GM12878 (cell line): Measurements from ENCODE around the gene FAM171A1. TPM values are rescaled to one million over a fixed set of nuclear protein-coding genes. Genes with fewer than 3 reads are reported as not detected.
A peak's percentile ranks its signal among the peaks of the same experiment; 100 is the strongest.

ENCODE experiments used
- BCL11A ChIP-seq: IDR thresholded peaks from 2 replicates; pipeline ENCODE4 v1.6.1; 2011; ENCODE audit warnings: low read depth, low read length
- BCL3 ChIP-seq: IDR thresholded peaks from 2 replicates; pipeline ENCODE4 v1.6.1; 2011; ENCODE audit warnings: borderline replicate concordance, low read depth, mild to moderate bottlenecking, moderate library complexity, low read length; ENCODE audit not compliant: insufficient read depth, poor library complexity, severe bottlenecking
- BHLHE40 ChIP-seq, 2 experiments: fragments of 450-650 bp in 1 of 2; IDR thresholded peaks; 2 replicates each; pipeline ENCODE4 v1.6.1; 2011 to 2017; ENCODE audit warnings: low read depth in 2 of 2, borderline replicate concordance in 1 of 2, improper control_type of control experiment in 1 of 2, low read length in 1 of 2, mild to moderate bottlenecking in 1 of 2
- CHD2 ChIP-seq: IDR thresholded peaks from 2 replicates; pipeline ENCODE4 v1.6.1; 2011; ENCODE audit warnings: low read depth, low read length, improper control_type of control experiment, borderline replicate concordance
- FOXK2 ChIP-seq: fragments of 450-650 bp; IDR thresholded peaks from 2 replicates; pipeline ENCODE4 v1.6.1; 2017; ENCODE audit warnings: mild to moderate bottlenecking, moderate library complexity
- HCFC1 ChIP-seq: fragments of 150-350 bp; IDR thresholded peaks from 2 replicates; pipeline ENCODE4 v1.6.1; 2014; ENCODE audit warnings: low read length
- IKZF1 ChIP-seq: fragments of 450-650 bp; conservative IDR thresholded peaks from 2 replicates; pipeline ENCODE4 v1.6.1; 2017; ENCODE audit warnings: antibody characterized with exemption, mild to moderate bottlenecking
- IKZF2 ChIP-seq, 2 experiments: fragments of 450-650 bp; IDR thresholded peaks; 2 replicates each; pipeline ENCODE4 v1.6.1; 2017; ENCODE audit warnings: mild to moderate bottlenecking in 2 of 2, moderate library complexity in 2 of 2
- IRF4 ChIP-seq: IDR thresholded peaks from 2 replicates; pipeline ENCODE4 v1.6.1; 2011; ENCODE audit warnings: low read depth, low read length
- MEF2B ChIP-seq: fragments of 450-650 bp; IDR thresholded peaks from 2 replicates; pipeline ENCODE4 v1.6.1; 2018; ENCODE audit warnings: mild to moderate bottlenecking, moderate library complexity; ENCODE audit not compliant: partially characterized antibody, poor library complexity, severe bottlenecking
- MYC ChIP-seq: IDR thresholded peaks from 2 replicates; pipeline ENCODE4 v1.6.1; 2011; ENCODE audit warnings: mild to moderate bottlenecking, low read length, moderate library complexity, inconsistent platforms; ENCODE audit not compliant: insufficient read depth, insufficient replicate concordance, insufficient read length, severe bottlenecking
- NR2C2 ChIP-seq: IDR thresholded peaks from 2 replicates; pipeline ENCODE4 v1.6.1; 2011; ENCODE audit warnings: borderline replicate concordance, low read depth; ENCODE audit not compliant: control insufficient read depth, insufficient read length
- SRF ChIP-seq, 2 experiments: IDR thresholded peaks; 2 replicates each; pipeline ENCODE4 v1.6.1; 2011; ENCODE audit warnings: low read depth in 2 of 2, low read length in 2 of 2, mild to moderate bottlenecking in 1 of 2, moderate library complexity in 1 of 2
- ZNF687 ChIP-seq: fragments of 450-650 bp; IDR thresholded peaks from 2 replicates; pipeline ENCODE4 v1.6.1; 2017; ENCODE audit warnings: mild to moderate bottlenecking, moderate library complexity
- polyA plus RNA-seq, 11 experiments: library from polyadenylated mRNA; depleted of rRNA in 4 of 11; unstranded in 6 of 11; stranded (reverse) in 5 of 11; fragments of >200 nt; fragmentation: Nextera tagmentation in 4 of 11; fragmentation: Illumina TruSeq in 1 of 11; extraction: Ambion mirVana in 4 of 11; extraction: Trizol in 1 of 11; gene quantifications; 1 replicate in 1 of 11; 2 replicates in 10 of 11; pipeline versions ENCODE4 v1.2.1 to v1.2.3, GENCODE V29; 2011 to 2016; ENCODE audit warnings: inconsistent platforms in 2 of 11, missing spikeins in 2 of 11, low read depth in 1 of 11
- total RNA-seq, 4 experiments: library from RNA; depleted of rRNA in 3 of 4; stranded (reverse); fragments of >200 nt in 3 of 4; fragmentation: Illumina TruSeq in 1 of 4; extraction: Trizol in 1 of 4; gene quantifications; 2 replicates each; pipeline versions ENCODE4 v1.2.1 to v1.2.3, GENCODE V29; 2013 to 2021
- TF ChIP-seq, protein P1 (sequence below): IDR thresholded peaks from 2 replicates; pipeline ENCODE4 v1.6.1; 2012; ENCODE audit warnings: low read depth, low read length, improper control_type of control experiment
- TF ChIP-seq, protein P2 (sequence below): fragments of 450-650 bp; formaldehyde crosslinking; IDR thresholded peaks from 2 replicates; pipeline ENCODE4 v1.5.0; 2022; ENCODE audit warnings: mild to moderate bottlenecking, missing genetic modification characterization

FAM171A1 gene
- total and polyA plus RNA-seq, 10 of the 15 experiments (the other 5 are each of a cell fraction or from before 2014, with no cell fraction given), result 0.05 to 0.28 (median 0.10) TPM; not detected in 1

- TF ChIP-seq BHLHE40 (IDR thresholded peaks at IDR 0.05; ENCODE audit: borderline replicate concordance in 1 of 2, low read depth in 2 of 2, low read length in 1 of 2) (peak; percentile 59 to 60; a peak in 2 of 4 replicates), CHD2 (peak; percentile 56; the same call in 1 of the 2 replicates), SRF (IDR thresholded peaks at IDR 0.05; ENCODE audit: low read depth in 2 of 2, low read length in 2 of 2) (no peak), IRF4 (0 out of 2 replicates have a peak, but pooled peaks have one; percentile 14), ZNF687 (no peak), IKZF1 (0 out of 2 replicates have a peak, but pooled peaks have one; percentile 16), MEF2B (peak; percentile 50), FOXK2 (no peak), HCFC1 (no peak), BCL3 (no peak), IKZF2 (IDR thresholded peaks at IDR 0.05) (peak; percentile 29 to 42; a peak in 1 of 4 replicates), MYC (no peak), NR2C2 (no peak), BCL11A (no peak)
- TF ChIP-seq, protein P1, sequence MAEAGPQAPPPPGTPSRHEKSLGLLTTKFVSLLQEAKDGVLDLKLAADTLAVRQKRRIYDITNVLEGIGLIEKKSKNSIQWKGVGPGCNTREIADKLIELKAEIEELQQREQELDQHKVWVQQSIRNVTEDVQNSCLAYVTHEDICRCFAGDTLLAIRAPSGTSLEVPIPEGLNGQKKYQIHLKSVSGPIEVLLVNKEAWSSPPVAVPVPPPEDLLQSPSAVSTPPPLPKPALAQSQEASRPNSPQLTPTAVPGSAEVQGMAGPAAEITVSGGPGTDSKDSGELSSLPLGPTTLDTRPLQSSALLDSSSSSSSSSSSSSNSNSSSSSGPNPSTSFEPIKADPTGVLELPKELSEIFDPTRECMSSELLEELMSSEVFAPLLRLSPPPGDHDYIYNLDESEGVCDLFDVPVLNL, result no peak
- TF ChIP-seq, protein P2, sequence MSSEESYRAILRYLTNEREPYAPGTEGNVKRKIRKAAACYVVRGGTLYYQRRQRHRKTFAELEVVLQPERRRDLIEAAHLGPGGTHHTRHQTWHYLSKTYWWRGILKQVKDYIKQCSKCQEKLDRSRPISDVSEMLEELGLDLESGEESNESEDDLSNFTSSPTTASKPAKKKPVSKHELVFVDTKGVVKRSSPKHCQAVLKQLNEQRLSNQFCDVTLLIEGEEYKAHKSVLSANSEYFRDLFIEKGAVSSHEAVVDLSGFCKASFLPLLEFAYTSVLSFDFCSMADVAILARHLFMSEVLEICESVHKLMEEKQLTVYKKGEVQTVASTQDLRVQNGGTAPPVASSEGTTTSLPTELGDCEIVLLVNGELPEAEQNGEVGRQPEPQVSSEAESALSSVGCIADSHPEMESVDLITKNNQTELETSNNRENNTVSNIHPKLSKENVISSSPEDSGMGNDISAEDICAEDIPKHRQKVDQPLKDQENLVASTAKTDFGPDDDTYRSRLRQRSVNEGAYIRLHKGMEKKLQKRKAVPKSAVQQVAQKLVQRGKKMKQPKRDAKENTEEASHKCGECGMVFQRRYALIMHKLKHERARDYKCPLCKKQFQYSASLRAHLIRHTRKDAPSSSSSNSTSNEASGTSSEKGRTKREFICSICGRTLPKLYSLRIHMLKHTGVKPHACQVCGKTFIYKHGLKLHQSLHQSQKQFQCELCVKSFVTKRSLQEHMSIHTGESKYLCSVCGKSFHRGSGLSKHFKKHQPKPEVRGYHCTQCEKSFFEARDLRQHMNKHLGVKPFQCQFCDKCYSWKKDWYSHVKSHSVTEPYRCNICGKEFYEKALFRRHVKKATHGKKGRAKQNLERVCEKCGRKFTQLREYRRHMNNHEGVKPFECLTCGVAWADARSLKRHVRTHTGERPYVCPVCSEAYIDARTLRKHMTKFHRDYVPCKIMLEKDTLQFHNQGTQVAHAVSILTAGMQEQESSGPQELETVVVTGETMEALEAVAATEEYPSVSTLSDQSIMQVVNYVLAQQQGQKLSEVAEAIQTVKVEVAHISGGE, result no peak
These were observed 116.1 kb downstream of the FAM171A1 start (continued) for GRCh38 chr10:15254808-15255648.
